LoVo (cell line): ENCODE data around the gene FUCA1.
"Not testable (repeated sequence)": the region's sequence is repeated elsewhere in the genome, so short reads cannot be mapped to it uniquely, and the experiment has no call there.

Source experiments
- DNase-seq: peaks from one replicate; pipeline ENCODE4 v3.0.0-alpha.2; 2016; ENCODE audit warnings: low spot score

The FUCA1 gene

DNA sequence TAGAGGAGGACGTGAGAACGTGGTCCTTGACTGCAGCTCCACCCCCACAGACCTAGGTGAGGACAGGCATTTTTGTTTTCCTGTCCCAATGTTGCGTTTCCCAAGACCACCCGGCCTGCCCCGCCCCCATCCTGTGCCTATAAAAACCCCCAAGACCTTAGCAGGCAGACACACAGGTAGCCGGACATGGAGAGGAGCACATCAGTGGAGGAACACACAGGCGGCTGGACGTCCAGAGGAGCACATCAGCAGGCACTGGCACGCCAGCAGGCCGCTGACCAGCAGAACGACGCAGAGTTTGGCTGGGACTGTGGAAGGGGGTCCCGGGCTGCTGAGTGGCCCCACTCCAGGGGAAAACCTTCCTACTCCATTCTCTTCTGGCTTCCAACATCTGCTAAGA lies 30.2 kb downstream of the FUCA1 start:
- DNase-seq, result no peak

DNA sequence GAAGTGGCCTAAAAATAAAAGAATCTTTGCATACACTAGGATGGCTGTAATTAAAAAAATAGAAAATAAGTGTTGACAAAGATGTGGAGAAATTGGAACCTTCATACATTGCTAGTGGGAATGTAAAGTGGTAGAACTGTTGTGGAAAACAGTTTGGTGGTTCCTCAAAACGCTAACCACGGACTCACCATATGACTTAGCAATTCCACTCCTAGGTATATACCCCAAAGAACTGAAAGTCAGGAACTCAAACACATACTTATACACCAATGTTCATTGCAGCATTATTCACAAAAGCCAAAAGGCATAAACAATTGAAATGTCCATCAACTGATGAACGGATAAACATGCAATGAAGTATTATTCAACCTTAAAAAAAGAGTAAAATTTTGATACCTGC lies 32.1 kb downstream of the FUCA1 start:
- DNase-seq, result no peak

DNA sequence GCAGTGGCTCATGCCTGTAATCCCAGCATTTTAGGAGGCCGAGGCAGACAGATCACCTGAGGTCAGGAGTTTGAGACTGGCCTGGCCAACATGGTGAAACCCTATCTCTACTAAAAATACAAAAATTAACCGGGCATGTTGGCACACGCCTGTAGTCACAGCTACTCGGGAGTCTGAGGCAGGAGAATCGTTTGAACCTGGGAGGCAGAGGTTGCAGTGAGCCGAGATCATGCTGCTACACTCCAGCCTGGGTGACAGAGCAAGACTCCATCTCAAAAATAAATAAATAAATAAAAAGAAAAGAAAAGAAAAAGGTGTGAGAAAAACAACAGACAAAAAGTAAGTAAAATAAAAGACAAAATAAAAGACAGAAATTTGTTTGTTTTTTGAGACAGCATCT lies 33.9 kb downstream of the FUCA1 start:
- DNase-seq, result not testable (repeated sequence)

DNA sequence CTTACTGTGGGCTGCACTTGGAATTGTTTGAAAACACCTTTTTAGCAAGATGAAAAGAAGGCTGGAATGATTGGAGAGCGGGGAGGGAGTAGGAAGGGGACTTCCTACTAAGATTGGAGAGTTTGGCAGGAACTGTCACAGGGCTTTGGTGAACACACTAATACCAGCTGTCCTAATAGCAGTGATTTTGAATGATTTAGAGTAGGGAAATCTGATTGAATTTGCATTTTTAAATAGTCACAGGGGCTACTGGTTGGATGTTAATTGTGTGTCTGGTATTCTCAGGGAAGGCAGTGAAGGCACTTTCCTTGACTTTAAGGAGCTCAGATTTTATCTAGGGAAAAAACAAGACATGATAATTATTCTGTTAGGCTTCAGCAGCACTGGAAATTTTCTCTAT lies 40.4 kb downstream of the FUCA1 start:
- DNase-seq, result no peak

DNA sequence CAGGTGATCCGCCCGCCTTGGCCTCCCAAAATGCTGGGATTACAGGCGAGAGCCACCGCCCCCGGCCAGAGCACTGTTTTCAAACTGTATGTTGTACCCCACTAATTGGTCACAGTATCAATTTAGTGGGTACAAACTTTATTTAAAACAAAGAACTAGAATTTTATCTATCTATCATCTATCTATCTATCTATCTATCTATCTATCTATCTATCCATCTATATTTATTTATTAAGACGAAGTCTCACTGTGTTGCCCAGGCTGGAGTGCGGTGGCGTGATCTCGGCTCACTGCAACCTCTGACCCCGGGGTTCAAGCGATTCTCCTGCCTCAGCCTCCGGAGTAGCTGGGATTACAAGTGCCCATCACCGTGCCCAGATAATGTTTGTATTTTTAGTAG lies 41.5 kb downstream of the FUCA1 start:
- DNase-seq, result not testable (repeated sequence)

DNA sequence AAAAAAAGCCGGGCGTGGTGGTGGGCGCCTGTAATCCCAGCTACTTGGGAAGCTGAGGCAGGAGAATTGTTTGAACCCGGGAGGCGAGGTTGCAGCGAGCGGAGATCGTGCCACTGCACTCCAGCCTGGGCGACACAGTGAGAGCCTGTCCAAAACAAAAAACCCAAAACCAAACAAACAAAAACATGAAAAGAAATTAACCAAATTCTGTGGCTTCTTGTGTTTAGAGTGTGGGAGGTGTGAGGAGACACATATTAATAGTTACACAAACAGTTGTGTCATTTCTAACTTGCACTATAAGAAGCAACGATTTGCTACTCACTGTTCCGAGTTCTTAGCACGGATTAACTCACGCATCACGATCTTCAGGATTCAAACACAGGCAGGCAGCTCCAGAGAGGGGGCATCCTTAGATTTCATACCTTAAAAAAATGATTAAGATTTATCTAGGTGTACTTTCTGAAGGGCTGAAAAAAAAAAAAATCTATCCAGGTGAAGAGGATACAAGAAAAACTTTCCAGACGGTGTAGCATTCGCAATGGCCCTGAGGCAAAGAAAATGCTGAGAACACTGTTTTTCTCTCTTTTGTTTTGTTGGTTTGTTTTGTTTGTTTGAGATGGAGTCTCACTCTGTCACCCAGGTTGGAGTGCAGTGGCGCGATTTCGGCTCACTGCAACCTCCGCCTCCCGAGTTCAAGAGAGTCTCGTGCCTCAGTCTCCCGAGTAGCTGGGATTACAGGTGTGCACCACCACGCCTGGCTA lies 42.1 kb downstream of the FUCA1 start:
- DNase-seq, result no peak

DNA sequence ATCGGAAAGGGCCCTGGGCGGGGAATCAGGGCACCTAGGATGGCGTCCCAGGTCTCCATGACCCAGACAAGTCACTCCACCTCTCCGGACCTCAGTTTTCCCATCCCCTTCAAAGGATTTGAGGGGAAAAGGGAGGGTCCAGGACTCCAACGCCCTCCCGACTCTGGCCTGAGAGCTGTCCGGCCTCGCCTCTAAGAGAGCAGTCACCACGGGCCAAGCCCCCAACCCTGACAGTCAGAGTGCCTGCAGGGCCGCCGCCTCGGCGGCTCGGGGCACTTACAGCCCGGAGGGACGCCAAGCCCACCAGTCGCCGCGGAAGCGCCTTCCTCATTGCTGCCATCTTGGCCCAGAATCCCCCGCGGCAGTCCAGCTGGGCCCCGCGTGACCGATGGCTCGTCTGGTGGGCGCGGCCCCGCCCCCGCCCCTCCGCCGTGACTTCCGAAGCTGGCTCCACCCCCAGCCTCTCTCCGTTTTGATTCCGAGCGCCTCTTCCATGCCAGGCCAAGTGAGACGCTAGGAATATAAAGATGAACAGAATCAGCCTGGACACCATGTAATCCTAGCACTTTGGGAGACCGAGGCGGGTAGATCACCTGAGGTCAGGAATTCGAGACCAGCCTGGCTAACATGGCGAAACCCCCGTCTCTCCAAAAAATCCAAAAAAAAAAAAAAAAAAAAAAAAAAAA lies 42.9 kb downstream of the FUCA1 start, which contains the start of gene HMGCL:
HMGCL (minus strand) TSS at position 354 of the 686 bp plus-strand sequence; CDS start at position 340, 14 bp downstream.
- DNase-seq, result peak; percentile 91

DNA sequence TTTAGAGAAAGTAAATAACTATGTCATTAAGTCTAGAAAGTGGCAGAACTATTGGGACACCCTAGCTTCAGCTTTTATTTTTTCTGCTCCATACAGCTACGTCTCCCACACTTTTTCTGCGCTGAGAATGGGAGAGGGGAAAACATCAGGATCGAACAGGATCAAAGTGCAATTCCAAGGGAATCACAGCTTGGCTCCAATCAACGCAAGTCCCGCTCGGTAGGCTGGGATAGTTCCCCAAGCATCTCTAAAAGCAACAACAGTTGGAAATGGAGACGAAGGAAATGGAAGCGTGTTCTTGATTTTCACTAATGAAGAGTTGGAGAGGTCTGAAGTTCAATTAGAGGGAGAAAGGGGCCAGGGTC lies 43.4 kb downstream of the FUCA1 start:
- DNase-seq, result no peak

DNA sequence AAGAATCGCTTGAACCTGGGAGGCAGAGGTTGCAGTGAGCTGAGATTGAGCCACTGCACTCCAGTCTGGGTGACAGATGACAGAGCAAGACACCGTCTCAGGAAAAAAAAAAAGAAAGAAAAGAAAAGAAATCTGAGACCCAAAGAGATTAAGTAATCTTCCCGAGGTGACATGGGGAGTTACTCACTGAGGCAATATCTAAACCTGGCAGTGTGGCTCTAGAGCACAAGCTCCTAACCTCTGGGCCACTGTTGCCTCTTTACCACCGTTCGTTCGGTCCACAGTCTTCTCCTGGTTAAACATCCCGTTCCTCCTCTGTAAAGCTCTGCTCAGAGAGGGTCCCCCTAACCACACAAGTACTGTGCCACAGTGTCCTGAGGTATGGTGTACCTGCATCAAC lies 44.3 kb downstream of the FUCA1 start:
- no peak for DNase-seq

DNA sequence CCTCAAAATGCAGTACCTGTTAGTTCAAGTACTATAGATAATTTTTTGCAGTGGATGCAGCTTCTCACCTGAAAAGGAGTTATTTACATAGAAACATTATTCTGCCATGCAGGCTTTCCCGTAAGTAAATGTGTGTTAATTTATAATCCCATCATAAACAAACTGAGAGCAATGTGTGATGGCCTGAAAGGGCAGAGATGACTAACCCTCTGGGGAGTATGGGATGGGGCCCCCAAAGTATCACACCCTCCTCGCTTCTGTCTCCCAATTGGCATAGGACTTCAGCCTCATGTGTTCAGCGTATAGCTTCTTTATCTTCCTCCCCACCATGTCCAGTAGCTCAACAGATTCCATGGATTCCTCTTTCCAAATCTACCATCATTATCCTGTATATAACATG lies 50.5 kb downstream of the FUCA1 start:
- DNase-seq, result no peak

DNA sequence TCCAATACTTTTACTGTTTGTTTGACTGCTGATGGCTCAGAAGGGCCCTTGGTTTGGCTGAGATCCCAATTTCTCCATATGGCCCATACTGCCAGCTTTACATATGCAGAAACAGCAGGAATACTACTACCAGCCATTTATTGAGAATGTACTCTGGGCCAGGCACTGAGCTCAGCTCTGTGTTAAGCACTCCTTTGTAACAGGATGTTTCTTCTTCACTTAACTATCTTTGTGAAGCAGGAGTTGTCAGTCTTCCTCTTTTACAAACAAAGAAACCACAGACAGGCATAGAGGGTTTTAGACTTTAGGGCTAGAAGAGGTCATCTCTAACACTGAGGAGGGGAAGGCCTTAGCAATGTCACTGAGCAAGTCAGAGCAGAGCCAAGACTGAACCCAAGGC lies 51.2 kb downstream of the FUCA1 start:
- DNase-seq, result no peak

DNA sequence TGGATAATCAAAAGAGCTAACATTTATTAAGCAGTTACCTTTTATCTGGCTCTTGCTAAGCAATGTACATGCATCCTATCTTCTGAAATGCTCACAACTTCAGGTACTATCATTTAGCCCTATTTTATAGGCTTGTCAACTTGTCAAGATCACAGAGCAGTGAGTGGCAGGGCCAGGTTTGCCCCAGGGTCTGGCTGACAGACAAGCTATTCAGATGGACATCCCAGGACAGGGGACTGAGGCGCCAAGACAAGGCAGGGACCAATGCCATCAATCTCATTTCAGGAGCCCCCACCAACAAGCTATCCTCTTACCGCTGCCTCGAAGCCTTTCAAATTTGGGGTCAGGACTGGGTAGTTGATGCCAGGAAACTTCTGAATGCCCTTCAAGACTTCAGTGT lies 51.7 kb downstream of the FUCA1 start:
- no peak for DNase-seq

DNA sequence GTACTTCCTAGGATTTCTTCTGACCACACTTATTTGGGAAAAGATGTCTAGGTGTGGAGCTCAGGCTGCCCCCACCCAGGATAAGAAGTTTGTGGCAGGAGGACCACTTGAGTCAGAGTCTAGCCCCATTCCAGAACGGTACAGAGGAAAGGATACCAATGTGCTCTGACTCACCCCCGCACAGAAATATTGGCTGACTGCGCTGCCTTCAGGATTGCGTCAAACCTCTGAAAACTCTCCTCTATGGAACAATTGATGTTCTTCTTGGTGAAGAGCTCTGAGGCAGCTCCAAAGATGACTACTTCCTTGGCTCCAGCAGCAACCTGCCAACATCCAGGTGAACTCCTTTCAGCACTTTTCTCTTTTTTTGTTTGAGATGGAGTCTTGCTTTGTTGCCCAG lies 54.1 kb downstream of the FUCA1 start:
- DNase-seq, result no peak

DNA sequence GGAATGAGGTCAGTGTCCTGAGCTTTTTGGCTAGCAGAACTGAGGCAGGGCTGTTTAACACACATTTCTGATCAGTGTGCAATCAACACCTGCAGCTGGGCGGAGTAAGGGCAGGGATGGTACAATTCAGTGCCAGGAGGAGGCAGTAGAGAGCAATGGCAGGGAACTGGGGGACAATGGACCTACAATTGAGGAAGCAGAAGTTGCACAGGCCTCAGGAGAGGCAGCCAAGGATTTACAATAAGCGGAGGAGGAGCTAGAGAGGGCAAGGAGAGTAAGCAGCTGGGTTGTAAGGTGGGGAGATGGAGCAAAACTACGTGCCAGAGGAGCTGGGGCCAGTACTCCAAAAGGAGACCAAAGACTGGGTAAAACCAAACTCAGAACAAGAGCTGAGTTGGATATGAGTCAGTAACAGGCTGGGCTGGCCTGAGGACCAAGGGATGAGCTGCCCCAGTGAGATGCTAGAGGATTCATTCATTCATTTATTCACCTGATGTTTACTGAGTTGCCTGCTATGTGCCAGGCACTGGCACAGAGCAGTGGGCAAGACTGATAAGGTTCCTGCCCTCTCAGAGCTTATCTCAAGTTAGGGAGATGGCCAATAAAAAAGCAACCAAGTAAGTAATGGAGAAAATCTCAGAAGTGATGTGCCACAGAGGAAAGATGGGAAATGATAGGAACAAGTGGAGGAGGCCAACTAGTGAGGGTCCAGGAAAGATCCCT lies 57.1 kb downstream of the FUCA1 start:
- no peak for DNase-seq

DNA sequence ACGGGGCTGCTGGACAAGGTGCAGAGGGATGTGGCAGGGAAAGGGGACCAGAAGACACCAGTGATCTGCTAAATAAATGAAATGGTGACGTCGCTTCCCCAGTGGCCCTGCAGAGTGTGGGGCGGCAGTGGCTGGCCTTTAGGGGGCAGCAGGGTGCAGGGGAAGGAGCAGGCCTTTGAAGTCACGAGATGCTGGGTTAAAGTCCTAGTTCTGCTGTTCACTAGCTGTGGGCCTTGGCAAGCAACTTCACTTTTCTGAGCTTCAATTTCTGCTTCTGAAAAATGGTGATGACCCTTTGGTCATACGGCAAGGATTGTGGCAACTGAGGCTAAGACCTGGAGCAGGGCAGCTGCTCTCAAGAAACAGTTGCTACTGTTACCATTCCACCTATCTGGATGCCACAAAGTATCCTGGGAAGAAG lies 58.3 kb downstream of the FUCA1 start:
- peak; percentile 62 for DNase-seq

DNA sequence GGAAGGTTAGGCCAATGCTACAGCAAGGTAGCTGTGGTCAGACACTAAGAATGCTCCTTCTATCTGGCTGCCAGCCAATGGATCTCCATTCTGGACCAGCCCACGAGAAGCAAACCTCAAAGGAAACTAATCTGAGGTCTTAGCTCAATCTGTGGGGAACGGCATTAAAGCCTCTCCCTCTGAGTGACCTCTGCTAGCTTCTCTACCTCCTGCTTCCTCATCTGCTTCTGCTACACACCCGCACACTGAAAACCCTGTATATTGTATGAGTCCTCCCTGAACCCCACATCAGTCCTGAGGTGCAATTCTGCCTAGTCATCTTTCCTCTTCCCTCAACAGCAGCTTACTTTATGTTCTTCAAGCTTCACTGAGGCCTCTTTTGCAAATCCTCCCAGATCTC lies 60.6 kb downstream of the FUCA1 start:
- DNase-seq, result no peak

DNA sequence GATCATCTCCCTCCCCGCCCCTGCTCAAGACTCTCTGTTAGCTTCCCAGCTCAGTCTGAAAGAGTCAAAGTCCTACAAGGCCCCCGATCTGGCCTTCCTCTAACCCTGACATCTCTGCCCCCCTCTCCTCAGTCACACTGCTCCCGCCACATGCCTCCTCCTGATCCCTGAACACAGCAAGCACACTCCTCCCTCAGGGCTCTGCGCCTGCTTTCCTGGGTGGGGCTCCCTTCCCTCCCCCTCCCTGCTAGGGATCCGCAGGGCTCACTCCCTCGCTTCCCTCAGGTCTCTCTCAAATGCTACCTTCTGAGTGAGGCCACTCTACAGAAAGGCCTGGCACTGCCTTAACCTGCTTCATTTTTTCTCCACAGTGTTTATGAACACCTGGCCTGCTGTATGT lies 61.8 kb downstream of the FUCA1 start:
- no peak for DNase-seq

DNA sequence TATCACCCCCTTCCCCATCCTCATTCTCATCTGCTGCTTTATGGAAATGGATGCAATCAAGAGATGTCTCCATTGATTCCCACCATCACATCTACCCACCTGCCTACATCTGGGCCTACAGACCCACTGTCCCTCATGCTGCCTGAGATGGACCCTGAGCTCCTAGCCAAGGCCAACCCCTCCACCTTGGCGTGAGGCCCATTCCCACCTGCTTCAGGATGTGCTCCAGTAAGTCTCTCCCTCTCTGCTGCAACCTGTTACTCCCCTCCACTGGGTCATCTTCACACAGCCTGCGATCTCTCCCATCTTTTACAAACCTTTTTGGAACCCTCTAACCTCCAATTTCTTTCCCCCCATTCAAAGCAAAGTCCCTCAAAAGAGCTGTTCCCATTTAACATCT lies 63.1 kb downstream of the FUCA1 start:
- no peak for DNase-seq

DNA sequence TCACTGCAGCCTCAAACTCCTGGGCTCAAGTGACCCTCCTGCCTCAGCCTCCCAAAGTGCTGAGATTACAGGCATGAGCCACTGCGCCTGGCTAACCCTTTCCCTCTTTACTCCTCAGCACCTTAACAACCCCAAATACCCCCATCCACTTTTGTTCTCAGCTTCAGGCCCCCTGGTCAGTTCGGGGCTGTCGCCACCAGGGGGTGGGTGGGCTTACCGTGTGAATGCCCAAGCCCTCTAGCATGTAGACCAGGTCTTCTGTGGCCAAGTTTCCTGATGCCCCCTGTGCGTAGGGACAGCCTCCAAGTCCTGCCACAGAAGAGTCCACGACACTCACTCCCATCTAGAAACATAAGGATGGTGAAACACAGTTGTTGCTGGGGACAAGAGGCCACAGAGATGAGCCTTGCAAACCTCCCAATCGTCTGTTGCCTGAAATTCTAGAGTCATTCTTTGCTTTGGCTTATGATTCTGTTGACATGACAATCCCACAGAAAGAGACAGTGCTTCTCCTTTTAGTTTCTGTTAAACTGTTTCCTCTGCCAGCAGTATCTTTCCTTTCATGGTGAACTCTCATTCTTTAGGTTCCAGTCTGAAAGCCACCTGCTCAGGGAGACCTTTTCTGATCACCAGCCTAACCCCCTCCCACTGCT lies 63.8 kb downstream of the FUCA1 start:
- no peak for DNase-seq

DNA sequence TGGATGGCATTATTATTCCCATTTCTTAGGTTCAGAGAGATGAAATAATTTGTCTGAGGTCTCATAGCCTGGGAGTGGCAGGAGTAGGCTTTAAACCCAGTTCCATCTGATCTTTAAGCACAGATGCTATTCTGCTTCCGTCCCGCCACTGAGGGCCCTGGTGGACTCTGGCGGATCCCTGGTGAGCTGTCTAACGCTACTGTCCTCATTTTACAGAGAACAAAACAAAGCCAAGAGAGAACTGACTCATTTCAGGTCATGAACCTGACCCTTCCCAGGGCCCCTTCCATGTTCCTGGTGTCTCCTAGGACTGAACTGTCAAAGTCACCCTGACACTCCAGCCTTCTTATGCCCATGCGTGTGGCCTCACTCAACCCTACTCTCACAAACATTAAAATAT lies 64.4 kb downstream of the FUCA1 start:
- no peak for DNase-seq

DNA sequence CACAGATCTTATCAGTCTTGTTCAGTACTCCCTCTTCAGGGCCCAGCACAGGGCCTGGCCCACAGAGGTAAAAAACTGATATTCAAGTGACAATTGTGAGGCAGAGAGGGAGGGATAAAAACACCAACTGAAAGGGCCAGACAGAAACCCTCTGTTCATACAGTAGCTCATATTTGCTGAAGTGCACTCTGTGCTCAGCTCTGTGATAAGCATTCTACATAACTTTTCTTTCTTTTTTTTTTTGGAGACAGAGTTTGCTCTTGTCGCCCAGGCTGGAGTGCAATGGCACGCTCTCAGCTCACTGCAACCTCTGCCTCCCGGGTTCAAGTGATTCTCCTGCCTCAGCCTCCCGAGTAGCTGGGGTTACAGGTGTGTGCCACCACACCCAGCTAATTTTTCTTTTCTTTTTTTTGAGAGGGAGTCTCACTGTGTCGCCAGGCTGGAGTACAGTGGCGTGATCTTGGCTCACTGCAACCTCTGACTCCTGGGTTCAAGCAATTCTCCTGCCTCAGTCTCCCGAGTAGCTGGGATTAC lies 65.2 kb downstream of the FUCA1 start:
- DNase-seq, result not testable (repeated sequence)

DNA sequence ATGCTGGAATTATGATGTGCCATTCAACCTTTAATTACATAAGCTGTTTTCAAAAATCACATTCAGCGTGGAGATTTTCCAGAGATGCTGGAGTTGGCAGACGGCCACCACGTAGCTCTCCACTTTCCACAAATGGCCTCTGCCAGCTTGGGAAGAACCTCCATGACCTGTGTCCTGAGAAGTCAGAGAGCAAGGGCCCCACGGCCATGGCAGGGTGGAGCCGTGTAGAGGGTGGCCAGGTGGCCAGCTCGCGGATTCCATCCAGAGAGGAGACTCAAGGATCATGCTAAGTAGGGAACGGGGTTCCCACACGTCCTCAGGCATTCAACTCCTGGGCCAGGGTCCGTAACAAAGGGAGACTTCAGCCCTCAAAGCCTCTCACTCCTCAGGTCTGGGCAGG lies 66.2 kb downstream of the FUCA1 start:
- no peak for DNase-seq
